ENCODE results near the gene NKX2-3. TPM values are rescaled to one million over a fixed set of nuclear protein-coding genes. Genes with fewer than 3 reads are reported as not detected.
A peak's percentile ranks its signal among the peaks of the same experiment; 100 is the strongest.

NKX2-3 gene
- total and polyA plus RNA-seq, 10 donors, result 10.8 to 69.1 (median 31.1) TPM

- peak overlapping the region in 7 of 8 donors; percentile 4 to 77 (median 50) for H3K4me3 ChIP-seq
- peak; percentile 82 for DNase-seq
- peaks cover 4 to 100% (median 70%) of the 10 kb centered on the region in 7 donors for H3K27me3 ChIP-seq (replicated peaks in 1 of 7)
Measured at GRCh38 chr10:99527526-99528493, 4.9 kb upstream of the NKX2-3 start.

DNA sequence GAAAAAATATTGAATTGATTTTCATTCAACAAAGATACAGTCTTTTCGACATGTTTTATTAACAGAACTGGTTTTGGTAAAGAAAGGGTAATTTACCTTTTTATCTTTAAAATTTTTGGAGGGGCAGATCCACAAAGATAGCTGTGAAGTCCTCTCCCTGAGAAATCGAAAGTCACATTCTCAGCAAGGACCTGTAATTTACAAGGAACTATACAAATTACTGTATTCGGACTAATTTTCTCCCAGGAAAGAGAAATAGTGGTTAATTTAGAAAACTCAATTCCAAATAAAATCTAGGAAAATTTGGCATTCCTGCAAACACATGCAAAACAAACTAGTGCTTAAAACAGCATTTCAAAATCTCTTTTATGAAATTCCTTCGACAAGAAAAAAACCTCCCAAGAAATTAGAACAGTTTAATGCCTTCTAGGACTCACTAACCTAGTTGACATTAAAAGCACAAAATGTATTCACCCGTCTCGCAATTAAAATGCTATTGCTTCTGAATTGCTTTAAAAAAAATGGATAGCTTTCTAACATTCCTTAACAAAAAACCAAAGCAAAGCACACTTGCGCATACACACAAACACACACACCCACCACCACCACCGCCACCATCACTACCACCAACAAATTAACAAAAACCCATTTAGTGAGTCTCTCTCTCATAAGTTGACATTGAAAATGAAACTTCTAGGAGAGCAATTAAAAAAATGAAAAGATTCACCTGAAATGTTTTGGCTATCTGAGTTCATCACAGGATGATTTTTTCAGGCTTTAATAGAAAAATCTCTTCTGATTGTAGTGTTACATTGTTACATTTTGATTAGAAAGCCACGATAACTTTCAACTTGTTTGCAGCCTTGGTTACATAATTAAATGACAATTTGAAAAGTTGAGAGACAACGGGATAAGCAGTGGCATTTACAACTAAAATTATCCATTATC, 4.0 kb upstream of the NKX2-3 start:
- intact Hi-C loops (cut with DNase I; ENCODE audit: low total_unique reads), result no loop called here
- no peak for TF ChIP-seq CTCF (IDR thresholded peaks at IDR 0.05 in 8 of 11, conservative IDR thresholded peaks at IDR 0.05 in 3 of 11)
- TF ChIP-seq POLR2A (IDR thresholded peaks at IDR 0.05), result no peak
- no peak for TF ChIP-seq POLR2AphosphoS5 (IDR thresholded peaks at IDR 0.05)
- H3K4me1 ChIP-seq, result peaks cover 0 to 100% (median 63%) of the 10 kb centered on the region in 6 donors
- H3K9me3 ChIP-seq, result no peaks in the 10 kb centered on the region
- no peaks in the 10 kb centered on the region for H3K36me3 ChIP-seq
- no peak for DNase-seq
- peak overlapping the region in 6 of 8 donors; percentile 4 to 77 (median 55) for H3K4me3 ChIP-seq
- H3K27ac ChIP-seq, result peak overlapping the region; percentile 75 to 95 (median 86)
- H3K27me3 ChIP-seq (replicated peaks in 1 of 7), result peaks cover 4 to 100% (median 72%) of the 10 kb centered on the region in 7 donors
- 10 to 13% (median 12%) methylated on average over 10 of the region's 10 CpGs for WGBS, 5 donors

More at GRCh38 chr10:99527526-99528493, 4.9 kb upstream of the NKX2-3 start:
- intact Hi-C loops (cut with DNase I; ENCODE audit: low total_unique reads), result no loop called here
- TF ChIP-seq POLR2A (IDR thresholded peaks at IDR 0.05) (no peak), POLR2AphosphoS5 (IDR thresholded peaks at IDR 0.05) (peak; percentile 16 to 87 (median 85))
- Histone ChIP-seq H3K4me1 (peaks cover under 1 to 100% (median 65%) of the 10 kb centered on the region in 6 donors), H3K9me3 (no peaks in the 10 kb centered on the region), H3K36me3 (no peaks in the 10 kb centered on the region), H3K27ac (peak overlapping the region; percentile 75 to 95 (median 86))
- WGBS, 5 donors, result 10 to 31% (median 24%) methylated on average over 34 to 56 of the region's 56 CpGs

DNA sequence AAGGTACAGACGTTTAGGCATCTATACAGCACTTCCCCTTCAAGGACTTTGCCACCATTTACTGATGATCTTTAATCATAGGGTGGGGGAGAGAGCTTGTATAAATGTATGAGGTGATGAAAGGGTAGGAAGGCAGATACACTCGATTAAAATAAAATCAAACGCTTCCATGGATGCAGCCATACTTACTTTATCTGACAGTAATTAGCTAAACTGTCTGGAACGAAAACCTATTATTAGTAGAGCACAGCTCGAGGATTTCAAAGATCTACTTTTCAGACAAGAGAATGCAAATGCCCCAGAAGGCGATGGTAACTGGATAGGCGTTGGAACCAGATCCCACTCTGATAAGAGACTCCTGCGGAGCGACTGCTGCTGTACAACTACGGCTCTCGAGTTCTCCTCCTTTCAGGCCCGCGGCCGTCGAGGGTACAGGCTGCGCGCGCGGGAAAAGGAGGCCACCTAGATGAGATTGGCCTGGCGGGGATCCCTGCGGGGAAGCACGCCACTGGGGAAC, 3.1 kb upstream of the NKX2-3 start:
- intact Hi-C loops (cut with DNase I; ENCODE audit: low total_unique reads), result loop anchor here (10.0 kb wide), 1 partner anchor 95 kb away; the partner anchor contains the start of gene GOT1
- peak overlapping the region; percentile 77 to 95 (median 86) for H3K27ac ChIP-seq
- H3K4me1 ChIP-seq, result peaks cover under 1 to 100% (median 61%) of the 10 kb centered on the region in 6 donors
- TF ChIP-seq CTCF (IDR thresholded peaks at IDR 0.05 in 8 of 11, conservative IDR thresholded peaks at IDR 0.05 in 3 of 11) (no peak), POLR2AphosphoS5 (IDR thresholded peaks at IDR 0.05) (peak in 1 of 3 donors; percentile 33)
- 6 to 16% (median 11%) methylated on average over 16 to 22 of the region's 22 CpGs for WGBS, 5 donors
- no peak for DNase-seq
- H3K4me3 ChIP-seq, result peak overlapping the region; percentile 18 to 77 (median 58)
- peaks cover 4 to 100% (median 74%) of the 10 kb centered on the region in 7 donors for H3K27me3 ChIP-seq (replicated peaks in 1 of 7)
- no peaks in the 10 kb centered on the region for H3K9me3 ChIP-seq
- peaks cover 0 to under 1% (median 0%) of the 10 kb centered on the region in 6 donors for H3K36me3 ChIP-seq
